Neural cell (in vitro differentiated cells): ENCODE data around the gene RTN4RL1. TPM values are rescaled to one million over a fixed set of nuclear protein-coding genes. Genes with fewer than 3 reads are reported as not detected.

Experiments
- H2AFZ ChIP-seq: fragments of 200-600, 300-800 bp; sonication (generic), shearing (Covaris generic); 2 replicates; pipeline ENCODE4 v1.6.0; 2014; ENCODE audit warnings: low read depth, mild to moderate bottlenecking, antibody characterized with exemption, low read length, moderate library complexity
- H3F3A ChIP-seq: fragments of 200-600 bp; shearing (Covaris generic); 2 replicates; pipeline ENCODE4 v1.6.1; 2016; ENCODE audit warnings: mild to moderate bottlenecking, moderate library complexity, mixed read lengths, antibody characterized with exemption, low read length; ENCODE audit not compliant: insufficient read depth, poor library complexity, severe bottlenecking
- H3K27ac ChIP-seq: fragments of 200-600, 300-800 bp; sonication (generic), shearing (Covaris generic); 2 replicates; pipeline ENCODE4 v1.5.1; 2014; ENCODE audit warnings: mild to moderate bottlenecking, low read length, moderate library complexity
- H3K27me3 ChIP-seq: fragments of 300-800, 200-600 bp; sonication (generic), shearing (Covaris generic); 2 replicates; pipeline ENCODE4 v1.6.0; 2014; ENCODE audit warnings: mild to moderate bottlenecking, low read depth, low read length, moderate library complexity; ENCODE audit not compliant: insufficient read depth
- H3K36me3 ChIP-seq: fragments of 300-800, 200-600 bp; sonication (generic), shearing (Covaris generic); 2 replicates; pipeline ENCODE4 v1.5.1; 2014; ENCODE audit warnings: mild to moderate bottlenecking, antibody characterized with exemption, low read length, moderate library complexity; ENCODE audit not compliant: insufficient read depth
- H3K4me2 ChIP-seq: fragments of 300-800, 200-600 bp; sonication (generic), shearing (Covaris generic); 2 replicates; pipeline ENCODE4 v1.6.0; 2014; ENCODE audit warnings: mild to moderate bottlenecking, low read length
- H3K4me3 ChIP-seq: fragments of 300-800, 200-600 bp; sonication (generic), shearing (Covaris generic); 2 replicates; pipeline ENCODE4 v1.5.1; 2014; ENCODE audit warnings: mild to moderate bottlenecking, low read length, moderate library complexity
- H3K79me2 ChIP-seq: fragments of 200-600 bp; shearing (Covaris generic); replicated peaks from 2 replicates; pipeline ENCODE4 v1.6.0; 2014; ENCODE audit warnings: mild to moderate bottlenecking, low read length, moderate library complexity; ENCODE audit not compliant: insufficient read depth
- H3K9ac ChIP-seq: fragments of 300-800, 200-600 bp; sonication (generic), shearing (Covaris generic); 2 replicates; pipeline ENCODE4 v1.6.1; 2016; ENCODE audit warnings: mild to moderate bottlenecking, low read length, mixed read lengths
- H3K9me2 ChIP-seq: fragments of 200-600 bp; shearing (Covaris generic); 2 replicates; pipeline ENCODE4 v1.6.1; 2016; ENCODE audit warnings: mild to moderate bottlenecking, low read length, mixed read lengths; ENCODE audit not compliant: insufficient read depth
- H3K9me3 ChIP-seq: fragments of 200-600, 300-800 bp; sonication (generic), shearing (Covaris generic); 2 replicates; pipeline ENCODE4 v1.6.1; 2016; ENCODE audit warnings: mild to moderate bottlenecking, mixed run types, low read length, moderate library complexity, mixed read lengths
- H4K20me1 ChIP-seq: fragments of 200-600 bp; shearing (Covaris generic); 2 replicates; pipeline ENCODE4 v1.6.1; 2016; ENCODE audit warnings: mild to moderate bottlenecking, mixed run types; ENCODE audit not compliant: insufficient read depth
- CTCF ChIP-seq: fragments of 450-650 bp; IDR thresholded peaks from 2 replicates; pipeline ENCODE4 v1.5.1; 2014; ENCODE audit warnings: antibody characterized with exemption, mild to moderate bottlenecking, moderate library complexity; ENCODE audit not compliant: poor library complexity, severe bottlenecking
- EP300 ChIP-seq: fragments of 450-650 bp; conservative IDR thresholded peaks from 2 replicates; pipeline ENCODE4 v1.6.1; 2014; ENCODE audit warnings: antibody characterized with exemption, mild to moderate bottlenecking, moderate library complexity; ENCODE audit not compliant: poor library complexity, severe bottlenecking
- EZH2 ChIP-seq: fragments of 200-600, 300-800 bp; shearing (Covaris generic), sonication (generic); IDR thresholded peaks from 2 replicates; pipeline ENCODE4 v1.6.1; 2014; ENCODE audit warnings: antibody characterized with exemption, low read length, borderline replicate concordance, mild to moderate bottlenecking; ENCODE audit not compliant: insufficient read depth, poor library complexity, severe bottlenecking
- MXI1 ChIP-seq: fragments of 450-650 bp; conservative IDR thresholded peaks from 2 replicates; pipeline ENCODE4 v1.6.1; 2014; ENCODE audit warnings: antibody characterized with exemption, mild to moderate bottlenecking; ENCODE audit not compliant: poor library complexity, severe bottlenecking
- POLR2AphosphoS5 ChIP-seq: IDR thresholded peaks from 2 replicates; pipeline ENCODE4 v1.6.1; 2012
- RAD21 ChIP-seq: fragments of 450-650 bp; conservative IDR thresholded peaks from 2 replicates; pipeline ENCODE4 v1.6.1; 2014; ENCODE audit warnings: antibody characterized with exemption, mild to moderate bottlenecking, moderate library complexity
- REST ChIP-seq: IDR thresholded peaks from 2 replicates; pipeline ENCODE4 v1.6.1; 2012; ENCODE audit warnings: borderline replicate concordance
- SMC3 ChIP-seq: fragments of 450-650 bp; conservative IDR thresholded peaks from 2 replicates; pipeline ENCODE4 v1.6.1; 2014; ENCODE audit warnings: antibody characterized with exemption, mild to moderate bottlenecking, moderate library complexity; ENCODE audit not compliant: poor library complexity
- TAF1 ChIP-seq: IDR thresholded peaks from 2 replicates; pipeline ENCODE4 v1.6.1; 2012; ENCODE audit warnings: low read depth
- polyA plus RNA-seq: library from polyadenylated mRNA; depleted of rRNA; stranded (reverse); fragments of >200 nt; gene quantifications from 2 replicates; pipeline ENCODE4 v1.2.3, GENCODE V29; 2014

RTN4RL1 gene
- polyA plus RNA-seq, 1 donor from 2014 or later = 8.1 TPM

- Histone ChIP-seq H3K79me2 (no peaks in the 10 kb centered on the region), H3F3A (no peaks in the 10 kb centered on the region), H3K4me3 (no peak overlapping the region), H3K9me3 (peaks cover 5% of the 10 kb centered on the region), H3K4me2 (no peak overlapping the region), H3K9me2 (no peaks in the 10 kb centered on the region), H4K20me1 (no peaks in the 10 kb centered on the region), H3K27ac (no peak overlapping the region), H2AFZ (no peak overlapping the region), H3K27me3 (peaks cover 72% of the 10 kb centered on the region), H3K36me3 (no peaks in the 10 kb centered on the region), H3K9ac (no peak overlapping the region)
- TF ChIP-seq RAD21 (no peak), TAF1 (no peak), EP300 (no peak), EZH2 (no peak), MXI1 (no peak), CTCF (no peak), POLR2AphosphoS5 (no peak), SMC3 (no peak), REST (no peak)
These were observed 32.1 kb upstream of the RTN4RL1 start for GRCh38 chr17:2057175-2057759.

- Histone ChIP-seq H3K36me3 (no peaks in the 10 kb centered on the region), H3K4me2 (no peak overlapping the region), H4K20me1 (no peaks in the 10 kb centered on the region), H3K9ac (no peak overlapping the region), H3K9me3 (peaks cover 5% of the 10 kb centered on the region), H3K4me3 (no peak overlapping the region), H3K9me2 (no peaks in the 10 kb centered on the region), H2AFZ (no peak overlapping the region), H3K27me3 (peaks cover 78% of the 10 kb centered on the region), H3F3A (no peaks in the 10 kb centered on the region), H3K79me2 (no peaks in the 10 kb centered on the region), H3K27ac (no peak overlapping the region)
- TF ChIP-seq SMC3 (peak; percentile 20), CTCF (peak; percentile 41), REST (no peak), TAF1 (no peak), POLR2AphosphoS5 (no peak), EZH2 (no peak), RAD21 (peak; percentile 7), MXI1 (peak; percentile 24)
These were observed 31.4 kb upstream of the RTN4RL1 start for GRCh38 chr17:2056206-2057174.
